ENCODE data around the gene MCTP1.

- TF ChIP-seq MXI1 (conservative IDR thresholded peaks at IDR 0.05; ENCODE audit: poor library complexity, severe bottlenecking) (no peak), CTCF (IDR thresholded peaks at IDR 0.05; ENCODE audit: poor library complexity, severe bottlenecking) (no peak), TAF1 (IDR thresholded peaks at IDR 0.05; ENCODE audit: low read depth) (no peak), SMC3 (conservative IDR thresholded peaks at IDR 0.05; ENCODE audit: poor library complexity) (no peak), POLR2AphosphoS5 (IDR thresholded peaks at IDR 0.05) (no peak), EZH2 (IDR thresholded peaks at IDR 0.05; ENCODE audit: borderline replicate concordance, insufficient read depth, low read length, poor library complexity, severe bottlenecking) (no peak), RAD21 (conservative IDR thresholded peaks at IDR 0.05) (no peak), EP300 (conservative IDR thresholded peaks at IDR 0.05; ENCODE audit: poor library complexity, severe bottlenecking) (no peak)
These were observed 312.6 kb downstream of the MCTP1 start for GRCh38 chr5:94972268-94972667.

Measured in neural cell (in vitro differentiated cells).